Stimulated activated CD4-positive, alpha-beta T cell treated with anti-CD3 and anti-CD28 coated beads, Interleukin-2, amount 100 ng/mL, for 48 hours (primary cell): ENCODE measurements around the gene UCHL1.

Source experiments
- DNase-seq, 2 donors: peaks; one replicate each; pipeline ENCODE4 v3.0.0-alpha.2; 2020

UCHL1 gene

DNA sequence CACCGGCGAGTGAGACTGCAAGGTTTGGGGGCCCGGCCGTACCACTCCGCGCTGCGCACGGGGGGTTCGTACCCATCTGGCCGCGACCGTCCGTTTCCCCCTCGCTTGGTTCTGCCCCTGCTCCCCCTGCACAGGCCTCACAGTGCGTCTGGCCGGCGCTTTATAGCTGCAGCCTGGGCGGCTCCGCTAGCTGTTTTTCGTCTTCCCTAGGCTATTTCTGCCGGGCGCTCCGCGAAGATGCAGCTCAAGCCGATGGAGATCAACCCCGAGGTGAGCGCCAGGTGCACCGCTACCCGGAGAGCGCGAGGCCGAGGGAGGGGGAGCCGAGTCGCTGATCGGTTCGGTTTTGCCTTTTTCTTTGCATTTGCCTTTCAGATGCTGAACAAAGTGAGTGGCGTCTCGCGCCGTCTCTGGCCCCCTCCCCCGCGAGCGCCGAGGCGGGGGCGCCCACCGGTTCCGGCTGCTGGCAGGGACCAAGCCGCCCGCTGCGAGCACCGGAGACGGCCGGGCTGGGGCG lies at the start of gene UCHL1:
Gene UCHL1 (plus strand): TSS at position 189 of the 517 bp plus-strand sequence. CDS start 49 bp downstream, at position 238.
- peak in 1 of 2 donors; percentile 2 for DNase-seq

DNA sequence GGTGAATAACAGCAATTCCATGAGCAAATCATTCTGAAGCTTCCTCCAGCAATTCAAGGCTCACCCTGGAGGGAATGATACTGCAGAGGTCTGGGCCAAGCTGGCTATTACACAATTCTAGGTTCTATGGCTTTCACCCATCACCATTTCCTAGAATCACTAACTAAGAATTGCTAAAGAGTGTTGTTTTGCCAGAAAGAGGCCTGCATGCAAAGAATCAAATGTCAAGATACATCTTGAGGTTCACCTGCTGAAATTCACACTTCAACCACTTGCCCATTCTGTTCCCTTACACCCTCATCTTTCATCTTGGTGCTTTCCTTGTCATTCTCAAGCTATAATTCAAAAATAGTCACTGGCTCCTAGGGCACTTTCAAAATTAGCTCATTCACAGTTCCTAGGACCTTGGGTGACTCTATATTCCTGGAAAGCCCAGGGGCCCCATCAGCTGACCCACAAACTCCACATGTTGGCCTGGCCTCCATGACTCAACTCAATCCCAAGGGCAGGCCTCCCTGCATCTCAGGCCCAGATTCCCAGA lies 49.4 kb upstream of the UCHL1 start:
- DNase-seq, result no peak

DNA sequence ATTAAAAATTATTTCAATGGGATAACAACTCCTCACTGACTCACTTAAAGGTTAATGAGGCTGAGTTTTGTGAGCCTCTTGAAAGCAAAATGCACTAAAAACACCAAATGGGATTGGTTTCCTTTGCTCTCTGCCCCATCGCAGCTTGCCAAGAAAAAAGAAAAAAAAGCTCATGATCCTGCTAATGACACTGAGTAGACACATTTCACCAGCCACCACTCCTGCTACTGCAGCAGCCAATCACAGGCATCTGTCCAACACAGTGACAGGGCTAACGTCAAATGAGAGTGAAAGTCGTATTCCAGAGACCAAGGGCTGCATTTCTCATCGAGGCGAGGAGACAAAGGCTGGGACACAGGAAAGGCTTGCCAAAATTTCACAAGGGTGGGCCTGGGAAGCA lies 47.5 kb upstream of the UCHL1 start:
- DNase-seq, result no peak

DNA sequence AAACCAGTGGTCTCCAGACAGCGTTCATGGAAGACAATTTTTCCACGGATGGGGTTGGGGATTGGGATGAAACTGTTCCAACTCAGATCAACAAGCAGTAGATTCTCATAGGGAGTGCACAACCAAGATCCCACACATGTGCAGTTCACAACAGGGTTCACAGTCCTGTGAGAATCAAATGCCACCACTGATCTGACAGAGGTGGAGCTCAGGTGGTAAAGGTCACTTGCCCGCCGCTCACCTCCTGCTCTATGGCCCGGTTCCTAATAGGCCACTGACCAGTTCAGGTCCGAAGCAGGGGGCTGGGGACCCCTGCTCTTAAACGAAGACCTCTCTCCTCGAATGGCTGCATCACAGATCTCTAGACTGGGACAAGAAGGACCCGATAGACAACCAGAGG lies 46.8 kb upstream of the UCHL1 start:
- DNase-seq, result no peak

DNA sequence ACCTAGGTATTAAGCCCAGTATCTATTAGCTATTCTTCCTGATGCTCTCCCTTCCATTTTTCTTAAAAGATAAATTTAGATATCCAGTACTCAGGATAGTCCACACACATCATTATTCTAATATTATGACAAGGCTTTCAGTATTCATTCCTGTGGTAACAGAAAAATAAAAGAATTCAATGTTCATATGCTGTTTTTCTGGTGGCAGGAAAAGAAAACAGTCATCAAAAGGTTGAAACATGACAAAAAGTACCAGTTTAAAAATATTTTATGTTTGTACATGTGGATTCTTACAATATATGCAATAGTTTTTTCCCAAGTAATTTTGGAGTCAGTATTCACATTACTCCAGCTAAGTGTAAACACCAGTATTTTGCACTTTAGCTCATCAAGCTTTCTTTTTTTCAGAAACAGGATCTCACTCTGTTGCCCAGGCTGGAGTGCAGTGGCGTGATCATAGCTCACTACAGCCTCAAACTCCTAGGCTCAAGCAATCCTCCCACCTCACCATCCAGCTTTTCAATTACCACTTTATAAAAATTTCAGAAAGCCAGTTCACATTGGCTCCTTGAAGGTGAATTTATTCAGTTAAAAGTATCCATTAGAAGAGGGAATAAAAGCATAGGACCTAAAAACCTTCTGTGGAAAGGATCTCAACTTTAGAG lies 44.6 kb upstream of the UCHL1 start:
- DNase-seq, result no peak

DNA sequence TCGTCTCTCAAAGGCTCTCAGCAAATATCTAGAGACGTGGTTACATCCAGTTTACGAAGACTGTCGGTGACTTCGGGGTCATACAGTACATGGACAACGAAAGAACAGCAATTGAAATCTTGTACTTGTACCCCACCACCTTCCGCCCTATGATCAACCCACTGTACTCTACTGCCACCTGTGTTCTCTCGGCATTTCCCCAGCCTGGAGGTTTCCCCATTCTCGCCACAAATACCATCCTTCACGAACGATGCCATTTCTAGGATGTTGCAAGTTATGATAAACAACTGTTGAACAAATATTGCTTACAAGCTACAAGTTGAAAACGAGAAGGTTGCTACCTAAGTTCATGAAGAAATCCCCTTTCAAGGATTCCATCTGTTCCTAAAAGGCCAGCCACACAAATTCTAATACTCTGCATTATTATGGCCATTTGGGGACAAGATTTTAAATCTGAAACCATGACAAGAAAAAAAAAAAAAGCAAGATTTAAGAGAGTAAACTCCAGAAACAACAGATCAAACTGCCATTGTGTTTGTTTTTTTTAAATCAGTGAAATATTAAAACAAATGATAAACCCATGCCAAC lies 44.0 kb upstream of the UCHL1 start:
- DNase-seq, result no peak

DNA sequence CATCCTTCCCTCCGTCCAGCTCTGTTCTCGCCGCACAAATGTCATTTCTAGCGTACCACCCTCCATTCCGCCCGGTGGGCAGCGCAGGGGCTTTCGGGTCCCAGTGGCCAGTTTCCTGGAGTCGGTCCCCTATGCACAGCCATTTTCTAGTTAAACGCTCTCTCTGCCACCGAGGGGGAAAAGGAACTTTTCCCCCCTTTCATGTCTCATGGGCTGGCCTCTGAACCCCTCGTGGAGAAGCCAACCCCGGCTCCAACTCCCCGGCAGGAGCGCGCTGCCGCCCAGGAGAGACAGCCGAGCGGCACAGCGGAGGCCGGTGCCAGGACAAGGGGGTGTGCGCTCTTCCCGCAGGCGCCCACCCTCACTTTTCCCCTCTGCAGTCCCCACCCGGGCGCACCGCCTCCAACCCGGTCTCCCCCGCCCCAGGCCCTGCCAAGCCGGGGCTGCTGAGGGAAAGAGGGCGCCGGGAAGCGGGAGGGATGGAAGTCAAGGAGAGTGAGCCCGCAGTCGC lies 43.0 kb upstream of the UCHL1 start:
- no peak for DNase-seq

DNA sequence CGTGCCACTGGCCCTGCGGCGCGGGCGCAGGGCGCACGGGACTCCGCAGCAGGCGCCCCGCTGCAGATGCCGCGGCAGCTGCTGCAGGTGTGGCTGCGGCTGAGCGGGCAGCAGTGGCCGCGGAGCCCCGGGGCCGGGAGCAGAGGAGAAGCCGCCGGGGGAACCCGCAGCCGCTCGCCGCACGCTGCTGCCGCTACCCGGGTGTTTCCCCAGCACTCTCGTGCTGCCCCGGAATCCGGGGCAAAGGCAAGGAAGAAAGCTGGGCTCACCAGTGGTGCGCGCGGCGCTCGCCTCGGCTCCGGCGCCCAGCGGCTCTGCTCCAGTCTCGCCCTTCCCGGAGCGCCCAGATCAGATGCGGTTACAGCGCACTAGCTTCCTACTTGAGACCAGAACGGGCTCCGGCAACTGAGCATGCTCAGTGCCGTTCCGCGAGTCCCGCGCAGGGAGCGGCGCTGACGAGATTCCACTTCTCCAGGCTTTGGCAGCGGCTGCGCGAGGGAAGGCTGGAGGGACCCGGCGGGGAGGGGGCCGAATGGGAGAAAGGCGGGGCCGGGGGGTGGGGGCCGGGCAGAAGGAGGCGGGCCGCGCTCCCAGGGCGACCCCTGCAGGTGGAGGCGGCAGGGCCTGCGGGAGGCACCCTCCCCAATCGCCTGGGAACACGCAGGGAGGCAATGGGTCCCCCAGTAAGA lies 42.4 kb upstream of the UCHL1 start, which contains the start of gene APBB2:
Gene APBB2 (minus strand): TSS at position 407 of the 689 bp plus-strand sequence. CDS start 181,288 bp downstream, outside the sequence.
- DNase-seq, result peak; percentile 37 to 50

DNA sequence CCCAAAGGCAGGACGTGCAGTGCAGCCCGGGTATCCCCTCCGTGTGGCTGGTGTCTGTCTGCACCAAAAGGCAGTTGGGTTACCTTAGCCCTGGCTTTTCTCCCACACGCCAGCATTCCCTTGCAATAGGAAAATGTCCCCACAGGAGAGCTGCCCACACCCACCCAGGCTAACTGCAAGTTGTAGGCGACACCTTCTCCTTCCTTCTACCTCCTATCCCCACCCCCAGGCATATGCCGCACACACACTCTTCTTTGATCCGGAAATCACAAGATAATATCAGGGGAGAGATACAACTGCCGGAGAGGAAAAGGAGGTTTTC lies 41.9 kb upstream of the UCHL1 start:
- no peak for DNase-seq

DNA sequence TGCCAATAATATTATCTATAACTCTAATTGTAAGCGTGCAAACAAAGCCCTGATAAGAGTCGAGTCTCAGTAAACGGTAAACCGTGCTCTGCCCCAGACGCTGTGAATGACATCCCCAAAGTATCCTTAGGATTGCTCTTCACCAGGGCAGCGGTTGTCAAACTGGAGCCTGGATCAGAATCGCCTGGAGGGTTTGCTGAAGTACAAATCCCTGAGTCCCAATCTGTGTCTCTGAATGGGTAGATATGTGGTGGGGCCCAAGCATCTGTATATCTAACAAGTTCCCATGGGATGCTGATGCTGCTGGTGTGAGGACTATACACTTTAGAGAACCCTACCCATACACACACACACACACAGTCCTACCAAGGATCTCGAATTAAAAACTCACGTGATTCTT lies 41.6 kb upstream of the UCHL1 start:
- no peak for DNase-seq

DNA sequence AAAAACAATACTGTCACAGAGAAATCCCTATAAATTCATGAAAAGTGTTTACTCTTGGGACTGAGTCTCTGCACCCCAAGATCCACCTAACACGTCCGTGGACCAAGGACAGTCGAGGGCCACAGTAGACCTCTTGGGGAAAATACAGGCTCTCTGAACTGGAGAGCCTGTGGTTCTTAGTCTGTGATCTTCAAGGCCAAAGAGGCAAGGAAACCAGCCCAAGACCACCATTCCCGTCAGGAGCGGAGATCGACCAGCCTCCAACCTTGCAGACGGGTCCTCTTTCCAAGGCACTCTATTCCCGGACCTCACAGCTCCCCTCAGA lies 40.8 kb upstream of the UCHL1 start:
- DNase-seq, result peak in 1 of 2 donors; percentile 3

DNA sequence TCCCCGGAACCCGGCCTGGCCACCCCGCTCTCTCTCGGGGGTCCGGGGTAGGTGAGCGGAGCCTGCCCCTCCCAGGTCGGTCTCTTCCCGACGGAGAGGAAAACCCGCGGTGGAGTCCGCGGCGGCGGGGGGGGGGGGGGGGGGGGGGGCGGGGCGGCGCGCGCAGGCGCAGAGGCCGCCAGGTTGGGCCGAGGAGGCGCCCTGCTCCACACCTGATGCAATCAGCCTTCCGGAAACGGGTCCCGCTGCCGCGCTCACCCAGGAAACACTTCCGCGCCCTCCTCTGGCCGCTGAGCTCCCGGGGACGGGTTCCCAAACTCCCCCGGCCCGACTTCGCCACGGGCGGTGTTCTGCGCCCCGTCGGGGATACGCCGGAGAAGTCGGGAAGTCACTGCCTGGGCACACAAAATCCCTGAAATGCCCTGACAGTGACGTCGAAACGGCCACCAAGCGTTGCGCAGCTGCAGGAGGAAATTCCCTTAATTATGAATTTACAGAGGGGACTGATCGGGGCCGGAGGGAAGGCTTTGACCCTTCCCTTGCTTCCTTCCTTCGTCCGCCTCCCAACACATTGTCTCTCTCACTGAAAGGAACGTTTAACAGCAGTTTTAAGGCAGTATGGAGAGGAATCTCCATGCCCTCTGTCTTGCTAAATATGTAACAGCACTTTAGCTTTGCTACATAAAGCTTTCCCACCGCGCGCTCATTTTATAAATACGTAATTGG lies 40.3 kb upstream of the UCHL1 start:
- peak; percentile 47 to 51 for DNase-seq

DNA sequence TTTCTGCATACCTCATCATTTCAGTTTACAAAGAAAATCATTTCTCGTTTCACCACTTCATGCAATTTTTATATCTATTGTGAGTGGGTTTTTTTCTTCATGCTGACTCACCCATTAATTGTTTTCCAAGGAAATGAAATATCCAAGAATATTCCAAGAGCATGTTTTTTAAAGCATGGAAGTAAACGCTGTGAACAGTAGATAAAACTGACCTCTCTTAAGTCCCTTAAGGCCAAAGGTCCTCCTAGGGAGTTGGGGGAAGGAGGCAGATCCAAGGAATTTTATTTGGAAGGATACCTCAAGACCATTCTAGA lies 39.8 kb upstream of the UCHL1 start:
- DNase-seq, result no peak

DNA sequence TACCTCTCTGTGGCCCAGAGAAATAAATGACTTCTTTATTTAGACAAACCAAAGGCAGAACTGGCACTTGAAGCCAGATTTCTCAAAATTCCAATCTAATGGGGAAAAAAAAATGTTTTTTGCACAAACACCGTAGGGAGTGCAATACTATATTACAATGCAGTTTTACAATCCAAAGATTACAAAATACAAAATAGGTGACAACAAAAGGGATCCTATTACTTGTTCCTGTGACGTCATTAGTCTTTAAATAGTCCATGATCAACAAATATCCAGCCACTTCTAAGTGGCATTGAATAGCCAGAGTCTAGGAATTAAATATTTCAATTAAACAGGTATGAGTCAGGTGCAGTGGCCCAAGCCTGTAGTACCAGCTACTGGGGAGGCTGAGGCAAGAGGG lies 39.4 kb upstream of the UCHL1 start:
- no peak for DNase-seq

DNA sequence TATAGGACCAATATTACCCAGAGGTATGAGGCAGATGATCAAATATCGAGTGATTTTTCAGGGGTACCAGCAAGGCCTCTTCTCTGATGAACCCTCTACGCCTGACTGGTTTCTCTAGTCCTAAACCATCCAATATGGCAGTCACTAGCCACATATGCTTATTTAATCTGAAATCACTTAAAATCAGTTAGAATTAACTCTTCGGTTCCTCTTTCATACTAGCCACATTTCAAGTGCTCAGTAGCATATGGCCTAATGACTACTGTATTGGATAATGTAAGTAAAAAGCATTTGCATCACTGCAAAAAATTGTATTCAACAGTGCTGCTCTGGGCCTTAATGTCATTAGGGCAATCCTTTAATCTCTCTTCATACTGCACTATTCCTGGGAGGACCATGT lies 38.0 kb upstream of the UCHL1 start:
- no peak for DNase-seq

DNA sequence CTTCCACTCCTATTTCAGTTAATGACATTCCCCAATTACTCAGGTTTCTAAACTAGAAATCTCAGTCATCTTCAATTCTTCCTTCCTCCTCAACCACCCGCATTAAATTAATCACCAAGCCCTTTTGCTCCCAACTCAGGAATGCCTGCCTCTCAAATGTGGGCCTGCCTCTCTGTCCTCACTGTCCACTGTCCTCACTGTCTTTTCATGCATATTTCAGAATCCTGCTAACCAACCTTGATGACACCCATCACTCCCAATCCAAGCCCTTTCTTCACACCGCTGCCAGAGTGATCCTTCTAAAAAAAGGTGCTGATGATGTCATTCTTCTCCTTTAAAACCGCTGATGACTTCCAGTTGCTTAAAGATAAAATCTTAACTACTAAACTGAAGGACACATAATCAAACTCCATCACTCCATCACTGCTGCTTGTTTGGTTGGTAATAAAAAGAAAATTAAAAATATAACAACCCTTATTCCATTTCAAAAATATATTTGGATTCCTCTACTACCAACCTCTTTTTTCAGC lies 37.2 kb upstream of the UCHL1 start:
- DNase-seq, result no peak

DNA sequence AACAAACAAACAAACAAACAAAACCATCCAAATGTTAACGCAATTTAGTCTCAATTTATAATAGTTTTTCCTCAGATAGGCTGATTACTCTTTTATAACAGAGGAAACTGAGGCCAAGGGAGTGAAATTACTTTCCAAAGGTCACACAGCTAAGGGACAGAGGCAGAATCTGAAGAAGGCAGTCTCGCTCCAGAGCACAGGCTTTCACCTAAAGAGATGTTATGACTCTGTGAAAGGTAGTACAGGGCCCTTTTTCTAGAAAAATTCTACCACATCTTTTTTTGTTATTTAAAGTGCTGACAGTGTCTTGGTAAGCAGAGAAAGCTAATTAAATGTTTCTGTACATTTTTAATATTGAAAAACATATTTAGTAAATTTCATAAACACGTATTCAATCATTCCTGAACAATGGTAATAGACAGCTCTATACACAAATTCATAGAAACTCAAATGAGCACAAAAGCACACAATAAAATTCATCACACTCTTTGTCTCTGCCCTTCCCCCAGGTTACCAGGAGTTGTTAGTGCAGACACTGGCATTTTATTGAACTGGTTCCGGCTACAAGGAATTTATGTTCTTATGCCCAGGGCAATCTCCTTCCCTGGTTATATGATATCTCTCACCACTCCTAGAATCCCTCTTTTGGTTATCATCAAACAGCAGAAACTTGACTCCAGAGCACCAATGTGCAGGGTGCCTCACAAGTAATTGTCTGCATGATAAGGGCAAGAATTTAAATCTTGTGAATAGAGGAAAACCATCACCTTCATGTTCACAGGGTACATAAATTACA lies 34.7 kb upstream of the UCHL1 start:
- DNase-seq, result no peak

DNA sequence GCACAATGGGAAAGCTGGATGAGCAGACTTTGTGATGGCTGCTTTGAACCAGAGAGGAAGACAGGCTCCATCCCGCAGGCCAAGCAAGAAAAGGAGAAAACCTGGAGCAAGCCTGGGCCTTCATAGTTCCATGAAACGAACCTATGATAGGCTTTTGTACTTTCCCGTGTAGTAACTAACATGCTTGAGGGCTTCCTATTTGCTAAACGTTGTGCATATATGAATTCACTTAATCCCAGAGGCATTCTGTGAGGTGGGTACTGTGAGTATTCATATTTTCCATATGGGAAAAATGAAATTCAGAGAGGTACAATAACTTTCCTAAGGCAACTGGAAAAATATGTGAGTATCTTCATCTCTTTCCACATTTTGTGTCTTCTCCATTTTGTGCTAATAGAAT lies 28.8 kb upstream of the UCHL1 start:
- no peak for DNase-seq

DNA sequence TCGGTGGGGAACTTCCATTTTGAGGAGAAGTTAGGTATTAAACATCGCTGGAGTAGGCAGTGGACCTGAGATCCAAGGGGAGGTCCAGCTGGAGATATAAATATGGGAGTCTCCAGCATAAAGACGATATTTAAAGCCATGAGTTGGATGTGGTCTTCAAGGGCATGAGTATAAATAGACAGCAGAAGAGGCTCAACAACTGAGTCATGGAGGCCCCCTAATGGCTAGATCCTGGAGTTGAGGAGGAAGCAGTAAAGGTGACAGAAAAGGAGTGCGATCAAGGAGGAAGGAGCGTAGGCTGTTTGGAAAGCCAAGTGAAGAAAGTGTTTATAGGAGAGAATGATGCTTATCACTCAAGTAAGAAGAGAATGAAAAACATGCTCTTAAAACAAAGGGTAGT lies 24.3 kb upstream of the UCHL1 start:
- DNase-seq, result no peak

DNA sequence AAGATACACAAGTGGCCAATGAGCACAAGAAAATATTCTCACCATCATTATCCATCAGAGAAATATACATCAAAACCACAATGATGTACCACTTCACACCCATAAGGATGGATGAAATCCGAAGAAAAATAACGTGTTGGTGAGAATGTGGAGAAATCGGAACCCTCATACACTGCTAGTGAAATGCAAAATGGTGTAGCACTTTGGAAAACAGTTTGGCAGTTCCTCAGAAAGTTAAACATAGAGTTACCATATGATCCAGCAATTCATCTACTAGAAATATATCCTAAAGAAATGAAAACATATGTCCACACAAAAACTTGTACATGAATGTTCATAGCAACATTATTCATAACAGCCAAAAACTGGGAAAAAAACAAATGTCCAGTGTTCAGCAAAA lies 23.9 kb upstream of the UCHL1 start:
- no peak for DNase-seq

DNA sequence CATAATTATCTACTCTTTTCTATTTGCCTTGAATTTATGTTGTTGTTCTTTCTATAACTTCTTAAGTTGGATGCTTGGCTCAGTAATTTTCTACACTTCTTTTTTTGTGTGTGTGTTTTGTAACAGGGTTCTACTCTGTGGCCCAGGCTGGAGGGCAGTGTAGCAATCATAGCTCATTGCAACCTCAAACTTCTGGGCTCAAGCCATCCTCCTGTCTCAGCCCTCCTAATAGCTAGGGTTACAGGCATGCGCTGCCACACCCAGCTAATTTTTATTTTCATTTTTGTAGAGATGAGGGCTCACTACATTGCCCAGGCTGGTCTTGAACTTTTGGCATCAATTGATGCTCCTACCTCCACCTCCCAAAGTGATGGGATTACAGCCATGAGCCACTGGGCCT lies 20.7 kb upstream of the UCHL1 start:
- DNase-seq, result no peak

DNA sequence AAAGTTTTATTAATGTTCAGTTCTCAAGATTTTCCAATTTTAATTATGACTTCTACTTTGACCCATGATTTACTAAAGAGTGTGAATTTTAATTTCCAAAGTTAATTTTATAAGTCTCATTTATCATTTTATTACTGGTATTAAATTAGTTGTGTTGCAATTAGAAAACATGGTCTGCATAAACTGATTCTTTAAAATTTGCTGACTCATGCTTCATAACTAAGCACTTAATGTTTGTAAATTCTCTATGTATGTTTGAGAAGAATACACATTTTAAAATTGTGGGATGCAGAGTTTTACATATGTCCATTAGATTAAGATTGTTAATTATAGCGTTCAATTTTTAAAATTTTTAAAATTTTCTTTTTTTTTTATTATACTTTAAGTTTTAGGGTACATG lies 20.2 kb upstream of the UCHL1 start:
- DNase-seq, result no peak
